ENCODE measurements around the gene SPINT2.
"Not testable (repeated sequence)": the region's sequence is repeated elsewhere in the genome, so short reads cannot be mapped to it uniquely, and the experiment has no call there.

Gene SPINT2

DNA sequence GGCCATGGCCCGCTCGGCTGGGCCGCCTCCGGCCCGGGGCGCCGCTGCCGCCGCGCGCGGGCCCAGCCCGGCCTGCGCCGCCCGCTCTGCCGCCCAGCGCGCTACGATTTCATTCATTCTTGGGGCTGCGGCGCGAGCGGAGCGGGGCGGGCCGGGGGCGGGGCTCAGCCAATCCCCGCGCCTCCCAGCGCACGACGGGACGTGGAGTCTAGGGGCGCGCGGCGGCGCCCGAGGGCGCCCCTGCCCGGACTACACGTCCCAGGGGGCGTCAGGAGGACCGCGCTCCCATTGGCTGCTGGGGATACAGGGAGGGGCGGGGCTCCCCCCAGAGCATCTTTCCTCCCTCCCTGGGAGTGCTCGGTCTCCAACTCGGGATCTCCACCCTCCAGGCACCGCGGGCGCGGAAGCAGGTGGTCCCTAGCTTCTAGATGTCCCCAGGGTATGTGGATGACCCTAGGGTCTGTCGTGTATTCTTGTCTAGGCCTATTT, 34.7 kb upstream of the SPINT2 start:
- no peaks in the 10 kb centered on the region for H3K36me3 ChIP-seq (ENCODE audit: insufficient read depth, low read length)
- H2AFZ ChIP-seq (ENCODE audit: low read length), result no peak overlapping the region
- peak overlapping the region; percentile 97 for H3K4me2 ChIP-seq (ENCODE audit: low read length)
- no peaks in the 10 kb centered on the region for H4K20me1 ChIP-seq (ENCODE audit: insufficient read depth, low read length)
- H3K4me1 ChIP-seq (ENCODE audit: insufficient read depth, low read length, severe bottlenecking), result peaks cover 10% of the 10 kb centered on the region
- peak overlapping the region; percentile 72 for H3K4me3 ChIP-seq (ENCODE audit: low read depth, low read length, poor library complexity, severe bottlenecking)
- H3K9me2 ChIP-seq (ENCODE audit: low read depth, low read length), result no peaks in the 10 kb centered on the region
- TF ChIP-seq, protein P1, sequence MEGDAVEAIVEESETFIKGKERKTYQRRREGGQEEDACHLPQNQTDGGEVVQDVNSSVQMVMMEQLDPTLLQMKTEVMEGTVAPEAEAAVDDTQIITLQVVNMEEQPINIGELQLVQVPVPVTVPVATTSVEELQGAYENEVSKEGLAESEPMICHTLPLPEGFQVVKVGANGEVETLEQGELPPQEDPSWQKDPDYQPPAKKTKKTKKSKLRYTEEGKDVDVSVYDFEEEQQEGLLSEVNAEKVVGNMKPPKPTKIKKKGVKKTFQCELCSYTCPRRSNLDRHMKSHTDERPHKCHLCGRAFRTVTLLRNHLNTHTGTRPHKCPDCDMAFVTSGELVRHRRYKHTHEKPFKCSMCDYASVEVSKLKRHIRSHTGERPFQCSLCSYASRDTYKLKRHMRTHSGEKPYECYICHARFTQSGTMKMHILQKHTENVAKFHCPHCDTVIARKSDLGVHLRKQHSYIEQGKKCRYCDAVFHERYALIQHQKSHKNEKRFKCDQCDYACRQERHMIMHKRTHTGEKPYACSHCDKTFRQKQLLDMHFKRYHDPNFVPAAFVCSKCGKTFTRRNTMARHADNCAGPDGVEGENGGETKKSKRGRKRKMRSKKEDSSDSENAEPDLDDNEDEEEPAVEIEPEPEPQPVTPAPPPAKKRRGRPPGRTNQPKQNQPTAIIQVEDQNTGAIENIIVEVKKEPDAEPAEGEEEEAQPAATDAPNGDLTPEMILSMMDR (IDR thresholded peaks at IDR 0.05; ENCODE audit: low read length), result no peak
- TF ChIP-seq EZH2 (IDR thresholded peaks at IDR 0.05; ENCODE audit: borderline replicate concordance, low read length), result no peak
- H3K27me3 ChIP-seq (ENCODE audit: insufficient read depth, low read length), result no peaks in the 10 kb centered on the region
- no peaks in the 10 kb centered on the region for H3K79me2 ChIP-seq (ENCODE audit: insufficient read depth, low read length)
- no peaks in the 10 kb centered on the region for H3F3A ChIP-seq (ENCODE audit: insufficient read depth, low read length)
- H3K9me3 ChIP-seq (ENCODE audit: low read length), result no peaks in the 10 kb centered on the region
- H3K9ac ChIP-seq (ENCODE audit: low read length), result no peak overlapping the region; the same call in 1 of the 2 replicates
- no peak overlapping the region for H3K27ac ChIP-seq (ENCODE audit: low read depth, low read length, poor library complexity, severe bottlenecking)

DNA sequence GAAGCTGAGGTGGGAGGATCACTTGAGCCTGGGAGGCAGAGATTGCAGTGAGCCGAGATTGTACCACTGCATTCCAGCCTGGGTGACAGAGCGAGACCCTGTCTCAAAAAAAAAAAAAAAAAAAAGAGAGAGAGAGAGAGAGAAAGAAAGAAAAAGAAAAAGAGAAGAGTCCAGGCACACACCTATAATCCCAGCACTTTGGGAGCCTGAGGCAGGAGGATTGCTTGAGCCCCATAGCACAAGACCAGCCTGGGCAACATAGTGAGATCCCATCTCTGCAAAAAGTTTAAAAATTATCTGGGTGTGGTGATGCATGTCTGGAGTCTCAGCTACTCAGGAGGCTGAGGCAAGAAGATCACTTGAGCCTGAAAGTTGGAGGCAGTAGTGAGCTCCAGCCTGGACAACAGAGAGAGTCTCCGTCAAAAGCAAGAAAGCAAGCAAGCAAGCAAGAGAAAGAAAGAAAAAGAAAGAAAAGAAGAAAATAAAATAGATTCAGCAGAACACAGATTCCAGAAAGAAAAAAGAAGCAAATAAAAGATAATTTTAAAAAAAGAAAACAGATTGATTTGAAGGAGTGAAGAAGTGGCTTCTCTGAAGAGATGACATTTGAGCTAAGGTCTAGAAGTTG, 33.8 kb upstream of the SPINT2 start:
- not testable (repeated sequence) for H3K4me1 ChIP-seq (ENCODE audit: insufficient read depth, low read length, severe bottlenecking)

DNA sequence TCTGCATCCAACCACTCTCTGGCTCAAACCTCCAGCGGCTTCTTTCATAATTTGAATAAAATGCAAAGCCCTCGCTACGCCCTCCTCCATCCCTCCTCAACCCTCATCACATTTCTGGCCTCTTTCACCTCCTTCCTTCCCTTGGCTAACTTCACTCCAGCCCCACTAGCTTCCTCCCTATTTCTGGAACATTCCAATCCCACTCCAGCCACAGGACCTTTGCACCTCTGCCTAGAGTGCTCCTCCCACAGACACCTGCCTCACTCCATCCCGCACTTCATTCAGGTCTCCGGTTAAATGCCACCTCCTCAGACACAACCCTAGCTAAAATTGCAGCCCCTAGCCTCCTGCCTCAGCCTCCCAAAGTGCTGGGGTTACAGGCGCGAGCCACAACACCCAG, 32.5 kb upstream of the SPINT2 start:
- TF ChIP-seq, protein P1 (IDR thresholded peaks at IDR 0.05; ENCODE audit: low read length), result no peak
- TF ChIP-seq EZH2 (IDR thresholded peaks at IDR 0.05; ENCODE audit: borderline replicate concordance, low read length), result no peak
- Histone ChIP-seq H3K79me2 (ENCODE audit: insufficient read depth, low read length) (no peaks in the 10 kb centered on the region), H3K4me2 (ENCODE audit: low read length) (no peak overlapping the region), H3K9me2 (ENCODE audit: low read depth, low read length) (no peaks in the 10 kb centered on the region), H3K36me3 (ENCODE audit: insufficient read depth, low read length) (no peaks in the 10 kb centered on the region), H3K4me3 (ENCODE audit: low read depth, low read length, poor library complexity, severe bottlenecking) (no peak overlapping the region), H4K20me1 (ENCODE audit: insufficient read depth, low read length) (no peaks in the 10 kb centered on the region), H3K9ac (ENCODE audit: low read length) (no peak overlapping the region), H3K27ac (ENCODE audit: low read depth, low read length, poor library complexity, severe bottlenecking) (no peak overlapping the region), H2AFZ (ENCODE audit: low read length) (no peak overlapping the region), H3K27me3 (ENCODE audit: insufficient read depth, low read length) (no peaks in the 10 kb centered on the region), H3K9me3 (ENCODE audit: low read length) (no peaks in the 10 kb centered on the region), H3F3A (ENCODE audit: insufficient read depth, low read length) (no peaks in the 10 kb centered on the region), H3K4me1 (ENCODE audit: insufficient read depth, low read length, severe bottlenecking) (peaks cover 10% of the 10 kb centered on the region)

More for the DNA sequence above, 33.8 kb upstream of the SPINT2 start:
- not testable (repeated sequence) for H3K27me3 ChIP-seq (ENCODE audit: insufficient read depth, low read length); H3K79me2 ChIP-seq (ENCODE audit: insufficient read depth, low read length); H3K9me3 ChIP-seq (ENCODE audit: low read length); H3F3A ChIP-seq (ENCODE audit: insufficient read depth, low read length); H2AFZ ChIP-seq (ENCODE audit: low read length); H4K20me1 ChIP-seq (ENCODE audit: insufficient read depth, low read length); H3K9ac ChIP-seq (ENCODE audit: low read length); H3K27ac ChIP-seq (ENCODE audit: low read depth, low read length, poor library complexity, severe bottlenecking); H3K9me2 ChIP-seq (ENCODE audit: low read depth, low read length); H3K4me2 ChIP-seq (ENCODE audit: low read length); H3K4me3 ChIP-seq (ENCODE audit: low read depth, low read length, poor library complexity, severe bottlenecking); H3K36me3 ChIP-seq (ENCODE audit: insufficient read depth, low read length)

DNA sequence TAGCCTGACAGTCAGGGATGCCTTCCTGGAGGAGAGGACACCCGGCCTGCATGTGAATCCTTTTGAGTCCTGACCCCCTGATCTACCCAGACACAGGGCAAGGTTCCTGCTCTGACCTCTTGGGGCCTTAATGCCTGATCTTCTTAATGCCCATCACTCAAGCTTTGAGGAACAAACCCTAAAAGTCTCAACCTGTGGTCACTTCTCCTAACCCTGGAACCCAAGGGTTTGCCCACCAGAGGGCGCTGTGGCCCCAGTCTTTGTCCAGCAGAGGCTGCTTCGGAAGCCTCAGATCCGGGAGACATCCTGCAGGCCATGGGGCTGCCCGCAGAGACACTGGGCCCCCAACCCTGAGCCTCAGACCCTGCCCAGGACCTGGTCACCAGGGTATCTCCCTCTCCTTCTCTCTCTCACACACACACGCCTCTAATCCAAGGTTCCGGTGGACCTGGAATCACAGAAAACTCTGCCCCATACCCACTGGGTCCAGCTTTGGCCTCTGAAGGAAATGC, 30.6 kb upstream of the SPINT2 start:
- Histone ChIP-seq H3K9me2 (ENCODE audit: low read depth, low read length) (no peaks in the 10 kb centered on the region), H3K27ac (ENCODE audit: low read depth, low read length, poor library complexity, severe bottlenecking) (no peak overlapping the region), H4K20me1 (ENCODE audit: insufficient read depth, low read length) (no peaks in the 10 kb centered on the region), H3K27me3 (ENCODE audit: insufficient read depth, low read length) (no peaks in the 10 kb centered on the region), H2AFZ (ENCODE audit: low read length) (no peak overlapping the region), H3K79me2 (ENCODE audit: insufficient read depth, low read length) (no peaks in the 10 kb centered on the region), H3K9me3 (ENCODE audit: low read length) (no peaks in the 10 kb centered on the region), H3K4me2 (ENCODE audit: low read length) (no peak overlapping the region), H3K36me3 (ENCODE audit: insufficient read depth, low read length) (no peaks in the 10 kb centered on the region), H3F3A (ENCODE audit: insufficient read depth, low read length) (no peaks in the 10 kb centered on the region), H3K4me3 (ENCODE audit: low read depth, low read length, poor library complexity, severe bottlenecking) (no peak overlapping the region), H3K4me1 (ENCODE audit: insufficient read depth, low read length, severe bottlenecking) (peaks cover 5% of the 10 kb centered on the region), H3K9ac (ENCODE audit: low read length) (no peak overlapping the region)
- TF ChIP-seq EZH2 (IDR thresholded peaks at IDR 0.05; ENCODE audit: borderline replicate concordance, low read length), result no peak
- TF ChIP-seq, protein P1 (IDR thresholded peaks at IDR 0.05; ENCODE audit: low read length), result peak; percentile 91

Measured in OCI-LY1 (cell line).